Ecto neural progenitor cell (in vitro differentiated cells): ENCODE data around the gene LCN10.
"Not testable (repeated sequence)": the region's sequence is repeated elsewhere in the genome, so short reads cannot be mapped to it uniquely, and the experiment has no call there.

ENCODE experiments used
- DNase-seq: peaks from one replicate; pipeline ENCODE4 v3.0.0-alpha.2; 2018; ENCODE audit warnings: low spot score

The LCN10 gene

DNA sequence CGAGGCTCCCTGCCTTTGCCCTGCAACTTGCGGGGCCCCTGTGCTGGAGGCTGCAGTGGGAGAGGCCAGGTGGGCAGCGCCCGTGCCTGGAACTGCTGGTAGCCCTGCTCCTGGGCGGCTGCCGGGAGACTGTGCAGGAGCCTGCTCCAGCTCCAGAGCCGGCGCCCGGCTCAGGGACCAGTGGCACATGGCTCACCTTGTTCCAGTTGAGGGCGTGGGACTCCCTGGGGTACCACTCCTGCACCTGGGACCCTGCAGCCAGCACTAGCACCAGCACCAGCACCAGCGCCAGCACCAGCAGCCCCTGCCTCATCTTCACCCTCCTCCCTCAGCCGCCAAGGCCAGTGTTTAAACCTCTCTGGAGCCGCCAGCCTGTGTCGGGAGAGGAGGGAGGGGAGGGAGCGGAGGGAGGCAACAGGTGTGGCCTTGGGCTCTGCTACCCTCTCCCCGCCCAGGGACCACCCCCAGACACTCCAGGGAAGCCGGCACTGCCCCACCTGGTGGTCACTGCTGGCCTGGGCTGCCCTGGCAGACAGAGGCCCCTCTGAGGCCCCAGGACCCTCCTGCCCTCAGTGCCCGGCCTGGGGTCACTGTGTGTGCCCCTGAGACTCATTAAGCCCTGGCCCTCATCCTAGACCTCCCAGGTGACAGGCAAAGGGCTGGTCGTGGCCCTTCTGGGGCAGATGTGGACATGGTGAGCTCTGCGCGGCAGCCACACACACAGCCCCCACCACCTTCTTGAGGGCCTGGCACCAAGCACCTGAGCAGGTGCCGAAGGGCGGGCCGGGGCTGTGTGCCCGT lies at the start of gene LCN10:
Gene LCN10, minus strand, starts transcription at position 350 of the 801 bp plus-strand sequence. Its CDS starts 37 bp downstream, at position 313.
- peak; percentile 79 for DNase-seq

DNA sequence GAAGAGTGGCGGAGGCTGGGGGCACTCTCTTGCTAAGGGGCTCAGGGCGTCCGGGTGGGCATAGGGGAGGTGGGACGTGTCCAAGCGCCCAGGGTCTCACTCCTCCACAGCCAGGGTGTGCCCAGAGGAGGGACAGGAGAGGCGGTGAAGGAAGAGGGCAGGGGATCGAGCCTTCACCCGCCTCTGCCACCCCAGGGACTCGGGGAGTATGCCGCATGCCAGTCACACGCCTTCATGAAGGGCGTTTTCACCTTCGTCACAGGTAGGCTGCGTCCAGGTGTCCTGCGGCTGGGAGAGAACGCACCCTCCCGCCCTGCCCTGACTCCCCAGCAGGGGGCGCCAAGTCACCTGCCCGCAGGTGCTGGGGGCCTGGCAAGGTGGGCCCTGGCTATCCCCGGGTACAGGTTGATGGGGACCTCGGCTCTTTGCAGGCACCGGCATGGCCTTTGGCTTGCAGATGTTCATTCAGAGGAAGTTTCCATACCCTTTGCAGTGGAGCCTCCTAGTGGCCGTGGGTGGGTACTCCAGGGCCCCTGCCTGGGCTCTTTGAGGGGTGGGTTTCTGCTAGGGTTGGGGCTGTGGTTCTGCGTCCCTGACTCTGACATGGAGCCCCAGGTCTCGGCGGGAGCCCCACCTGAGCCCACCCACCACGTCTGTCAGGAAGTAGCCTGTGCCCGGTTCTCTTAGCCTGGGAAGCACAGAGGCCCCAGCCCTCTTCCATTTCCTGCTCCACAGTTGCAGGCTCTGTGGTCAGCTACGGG lies 49.0 kb upstream of the LCN10 start:
- DNase-seq = peak; percentile 82

DNA sequence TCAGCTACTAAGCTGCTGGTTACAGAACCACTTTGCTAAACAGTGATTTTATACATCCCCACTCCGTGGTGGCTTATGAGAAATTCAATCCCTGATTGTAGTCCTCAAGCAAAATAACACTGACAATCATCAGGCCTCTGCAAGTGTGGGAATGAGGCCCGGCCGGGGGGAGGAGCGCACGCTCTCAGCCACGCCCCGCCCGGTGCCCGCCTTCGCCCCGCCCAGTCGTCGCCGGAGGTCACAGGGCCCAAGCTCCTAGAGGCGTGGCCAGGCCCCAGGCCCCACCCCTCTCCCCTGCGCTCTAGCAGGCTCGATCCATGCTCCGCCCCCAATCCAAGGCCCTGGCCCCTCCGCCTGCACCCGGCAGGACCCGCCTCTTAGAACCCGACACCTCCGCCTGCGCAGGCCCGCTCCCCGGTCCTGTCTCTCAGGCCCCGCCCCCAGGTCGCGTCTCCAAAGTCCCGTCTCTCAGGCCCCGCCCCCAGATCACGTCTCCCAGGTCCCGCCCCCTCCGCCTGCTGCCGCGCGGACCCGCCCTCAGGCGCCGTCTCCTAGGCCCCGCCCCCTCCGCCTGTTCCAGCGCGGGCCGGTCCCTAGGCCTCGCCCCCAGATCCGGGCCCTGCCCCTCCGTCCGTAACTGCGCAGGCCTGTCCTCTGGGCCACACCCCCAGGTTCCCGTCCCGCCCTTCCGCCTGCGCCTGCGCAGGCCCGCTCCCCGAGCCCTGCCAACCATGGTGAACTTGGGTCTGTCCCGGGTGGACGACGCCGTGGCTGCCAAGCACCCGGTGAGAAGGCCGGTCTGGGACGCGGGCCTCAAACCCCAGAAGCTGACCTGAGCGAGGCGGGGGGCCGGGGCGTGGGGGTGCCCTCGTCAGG lies 48.1 kb upstream of the LCN10 start, which contains the start of gene TMEM141:
Gene TMEM141, plus strand, starts transcription at position 705 of the 876 bp plus-strand sequence. Its CDS starts 27 bp downstream, at position 732.
- peak; percentile 100 for DNase-seq

DNA sequence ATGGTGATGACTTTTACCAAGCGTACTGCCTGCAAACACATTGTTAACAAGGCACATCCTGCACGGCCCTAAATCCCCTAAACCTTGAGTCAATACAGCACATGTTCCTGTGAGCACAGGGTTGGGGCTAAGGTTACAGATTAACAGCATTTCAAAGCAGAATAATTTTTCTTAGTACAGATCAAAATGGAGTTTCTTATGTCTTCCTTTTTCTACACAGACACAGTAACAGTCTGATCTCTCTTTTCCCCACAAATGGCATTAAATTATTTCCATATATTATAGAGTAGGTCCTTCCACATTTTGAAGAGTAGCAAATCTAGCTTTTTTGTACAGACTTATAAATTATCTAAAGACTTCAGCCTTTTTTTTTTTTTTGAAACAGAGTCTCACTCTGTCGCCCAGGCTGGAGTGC lies 46.8 kb upstream of the LCN10 start:
- no peak for DNase-seq

DNA sequence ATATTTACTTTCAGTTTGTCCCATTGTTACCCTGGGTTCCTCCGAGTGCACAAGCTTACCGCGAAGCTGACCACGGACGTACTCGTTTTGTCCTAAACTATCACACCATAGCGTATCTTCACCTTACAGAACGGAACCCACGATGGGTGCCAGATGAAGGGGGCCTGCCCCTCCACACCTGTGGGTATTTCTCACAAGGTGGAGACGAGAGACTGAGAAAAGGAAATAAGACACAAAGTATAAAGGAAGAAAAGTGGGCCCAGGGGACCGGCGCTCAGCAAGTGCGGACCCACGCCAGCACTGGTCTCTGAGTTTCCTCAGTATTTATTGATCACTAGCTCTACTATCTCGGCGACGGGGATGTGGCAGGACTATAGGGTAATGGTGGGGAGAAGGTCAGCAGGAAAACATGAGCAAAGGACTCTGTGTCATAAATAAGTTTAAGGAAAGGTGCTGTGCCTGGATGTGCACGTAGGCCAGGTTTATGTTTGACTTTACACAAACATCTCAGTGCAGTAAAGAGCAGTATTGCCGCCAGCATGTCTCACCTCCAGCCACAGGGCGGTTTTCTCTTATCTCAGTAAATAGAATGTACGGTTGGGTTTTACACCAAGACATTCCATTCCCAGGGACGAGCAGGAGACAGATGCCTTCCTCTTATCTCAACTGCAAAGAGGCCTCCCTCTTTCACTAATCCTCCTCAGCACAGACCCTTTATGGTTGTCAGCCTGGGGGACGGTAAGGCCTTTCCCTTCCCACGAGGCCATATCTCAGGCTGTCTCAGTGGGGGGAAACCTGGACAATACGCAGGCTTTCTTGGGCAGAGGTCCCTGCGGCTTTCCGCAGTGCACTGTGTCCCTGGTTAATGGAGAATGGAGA lies 46.1 kb upstream of the LCN10 start:
- not testable (repeated sequence) for DNase-seq

DNA sequence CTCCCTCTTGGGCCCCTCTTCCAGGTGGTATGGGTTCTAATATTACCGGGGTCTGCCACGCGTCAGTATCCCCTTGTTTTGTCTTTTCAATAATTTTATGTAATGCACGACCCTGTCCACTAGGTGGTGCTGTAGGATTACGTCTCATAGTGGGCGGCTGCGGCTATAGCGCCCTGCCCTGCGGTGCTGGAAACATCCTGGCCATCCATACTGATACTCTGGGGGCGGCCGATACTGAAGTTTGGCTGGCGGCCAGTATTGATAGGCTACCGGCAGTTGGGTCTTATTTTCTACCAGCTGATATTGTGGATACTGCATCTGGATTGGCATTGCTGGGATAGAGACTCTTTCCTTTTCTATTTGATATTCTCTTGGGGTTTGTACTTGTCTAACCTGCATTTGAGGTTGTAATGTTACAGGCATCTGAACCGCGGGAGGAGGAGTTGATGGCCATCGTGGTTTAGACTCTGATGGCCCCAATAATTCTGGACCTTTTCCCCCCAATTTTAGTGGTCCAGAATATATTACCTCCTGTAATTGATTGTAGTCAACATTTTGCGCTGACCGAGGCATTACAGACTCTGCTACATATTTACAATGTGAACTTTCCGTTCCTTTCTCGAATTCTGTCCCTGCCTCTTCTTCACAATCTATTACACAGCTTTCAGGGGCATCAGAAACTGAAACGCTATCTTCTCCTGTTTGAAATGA lies 45.1 kb upstream of the LCN10 start:
- peak; percentile 84 for DNase-seq

DNA sequence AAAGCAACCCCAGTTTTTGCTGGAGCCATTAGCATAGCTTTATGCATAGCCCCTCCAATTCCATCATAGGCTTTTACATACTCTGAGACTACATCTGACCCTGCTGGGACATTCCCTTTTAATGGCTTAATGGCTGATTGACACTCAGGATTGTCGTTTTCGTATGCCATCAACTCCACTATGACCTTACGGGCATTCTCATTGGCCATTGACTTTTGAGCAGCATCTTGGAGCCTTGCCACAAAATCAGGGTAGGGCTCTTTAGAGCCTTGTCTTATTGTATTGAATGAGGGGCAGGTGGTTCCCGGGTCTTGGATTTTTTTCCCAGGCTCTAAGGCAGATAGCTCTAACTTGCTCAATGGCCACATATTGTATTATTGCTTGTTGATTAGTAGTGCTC lies 44.2 kb upstream of the LCN10 start:
- DNase-seq = not testable (repeated sequence)

DNA sequence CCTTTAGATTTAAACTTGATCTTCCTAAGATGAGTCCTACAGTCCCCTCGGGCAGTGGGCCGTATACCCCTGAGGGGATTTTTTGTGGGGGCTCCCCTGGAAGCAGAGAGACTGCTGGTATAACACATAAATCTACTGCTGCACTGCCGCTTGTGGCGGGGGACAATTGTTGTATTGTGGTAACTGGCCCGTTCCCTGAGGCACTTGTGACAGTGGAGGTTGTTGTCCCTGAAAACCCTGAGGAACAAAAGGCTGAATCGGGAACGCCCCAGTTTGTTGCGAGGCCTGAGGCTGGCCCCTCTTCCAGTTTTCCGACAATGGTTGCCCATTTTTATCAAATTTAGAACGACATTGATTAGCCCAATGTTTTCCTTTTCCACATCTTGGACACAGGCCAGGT lies 43.7 kb upstream of the LCN10 start:
- DNase-seq = no peak

DNA sequence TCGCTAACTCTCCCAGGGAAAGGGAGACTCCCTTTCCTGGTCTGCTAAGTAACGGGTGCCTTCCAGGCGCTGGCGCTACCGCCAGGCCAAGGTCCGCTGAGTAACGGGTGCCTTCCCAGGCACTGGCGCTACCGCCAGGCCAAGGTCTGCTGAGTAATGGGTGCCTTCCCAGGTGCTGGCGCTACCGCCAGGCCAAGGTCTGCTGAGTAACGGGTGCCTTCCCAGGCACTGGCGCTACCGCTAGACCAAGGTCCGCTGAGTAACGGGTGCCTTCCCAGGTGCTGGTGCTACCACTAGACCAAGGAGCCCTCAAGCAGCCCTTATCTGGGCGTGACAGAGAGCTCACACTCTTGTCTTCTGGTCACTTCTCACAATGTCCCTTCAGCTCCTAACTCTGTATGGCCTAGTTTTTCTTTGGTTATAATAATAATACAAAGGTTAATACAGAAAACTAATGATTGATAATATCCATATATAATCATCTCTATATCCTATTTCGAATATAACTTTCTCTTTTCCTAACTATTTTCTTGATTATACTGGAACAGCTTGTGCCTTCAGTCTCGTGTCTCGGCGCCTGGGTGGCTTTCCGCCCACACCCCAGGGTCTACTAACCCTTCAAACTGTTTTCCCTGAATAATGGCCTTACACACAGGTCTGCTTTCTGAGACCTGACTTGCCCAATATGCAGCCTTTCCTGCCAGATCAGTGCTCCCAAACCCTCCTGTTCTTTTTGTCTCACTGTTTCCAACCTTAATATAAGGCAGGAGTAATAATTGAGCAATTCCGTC lies 43.0 kb upstream of the LCN10 start:
- DNase-seq = not testable (repeated sequence)

DNA sequence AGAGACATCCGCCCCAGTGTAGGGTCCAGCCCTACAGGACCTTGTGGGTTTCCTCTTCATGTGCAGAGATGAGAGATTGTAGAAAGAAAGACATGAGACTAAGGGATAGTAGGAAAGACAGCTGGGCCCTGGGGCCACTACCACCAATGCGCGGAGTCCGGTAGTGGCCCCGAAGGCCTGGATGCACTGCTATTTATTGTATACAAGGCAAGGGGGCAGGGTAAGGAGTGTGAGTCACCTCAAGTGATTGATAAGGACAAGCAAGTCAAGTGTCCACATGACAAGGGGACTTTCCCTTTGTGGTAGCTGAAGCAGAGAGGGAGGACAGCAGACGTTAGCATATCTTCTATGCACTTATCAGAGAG lies 42.2 kb upstream of the LCN10 start:
- no peak for DNase-seq

DNA sequence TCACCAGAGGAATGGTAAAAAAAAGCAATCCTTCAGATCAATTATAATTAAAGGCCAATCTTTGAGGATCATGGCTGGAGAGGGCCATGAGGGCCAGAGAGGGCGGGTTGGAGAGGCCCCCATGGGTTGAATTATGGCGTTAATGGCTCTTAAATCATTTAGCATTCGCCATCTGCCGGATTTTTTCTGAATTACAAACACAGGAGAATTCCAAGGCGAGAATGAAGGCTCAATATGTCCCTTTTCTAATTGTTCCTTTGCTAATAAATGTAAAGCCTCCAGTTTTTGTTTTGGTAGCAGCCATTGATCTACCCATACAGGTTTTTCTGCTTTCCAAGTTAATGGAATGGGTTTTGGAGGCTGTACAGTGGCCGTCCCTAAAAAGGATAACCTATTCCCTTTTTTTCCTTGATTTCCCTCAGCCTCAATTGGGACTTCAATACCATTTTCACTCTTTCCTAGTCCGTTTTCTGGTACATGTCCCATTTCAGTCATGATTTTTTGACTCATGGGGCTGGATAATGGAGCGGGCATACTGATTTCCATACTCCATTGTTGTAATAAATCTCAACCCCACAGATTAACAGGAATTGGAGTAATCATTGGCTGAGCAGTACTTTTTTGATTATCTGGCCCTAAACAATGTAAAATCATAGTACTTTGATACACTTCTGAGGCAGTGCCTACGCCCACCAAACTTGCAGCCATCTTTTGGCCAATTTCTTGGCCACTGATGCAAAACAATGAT lies 41.7 kb upstream of the LCN10 start:
- no peak for DNase-seq

DNA sequence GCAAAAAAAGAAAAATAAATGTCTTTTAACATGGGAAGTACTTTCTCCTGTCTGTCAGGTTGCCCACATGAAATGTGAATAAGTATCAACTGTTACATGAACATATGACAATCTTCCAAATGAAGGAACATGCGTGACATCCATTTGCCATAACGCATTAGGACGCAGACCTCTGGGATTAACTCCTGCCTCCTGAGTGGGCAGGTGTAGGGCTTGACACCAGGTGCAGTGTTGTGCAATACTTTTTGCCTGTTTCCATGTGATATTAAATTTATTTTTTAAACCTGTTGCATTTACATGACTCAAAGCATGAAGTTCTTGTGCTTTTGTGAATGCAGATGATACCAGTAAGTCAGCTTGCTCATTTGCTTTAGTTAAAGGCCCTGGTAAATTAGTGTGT lies 39.7 kb upstream of the LCN10 start:
- no peak for DNase-seq

DNA sequence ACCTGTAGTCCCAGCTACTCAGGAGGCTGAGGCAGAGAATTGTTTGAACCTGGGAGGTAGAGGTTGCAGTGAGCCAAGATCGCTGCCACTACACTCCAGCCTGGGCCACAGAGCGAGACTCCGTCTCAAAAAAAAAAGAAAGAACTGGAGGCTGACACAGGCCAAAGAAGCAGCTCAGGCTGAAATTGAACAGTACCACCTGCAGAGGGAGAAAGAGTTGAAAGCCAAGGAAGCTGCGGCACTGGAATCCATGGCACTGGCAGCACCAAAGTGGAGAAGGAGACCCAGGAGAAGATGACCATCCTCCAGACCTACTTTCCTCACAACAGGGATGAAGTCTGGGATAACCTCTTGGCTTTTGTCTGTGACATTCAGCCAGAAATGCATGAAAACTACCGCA lies 37.1 kb upstream of the LCN10 start:
- DNase-seq = no peak

DNA sequence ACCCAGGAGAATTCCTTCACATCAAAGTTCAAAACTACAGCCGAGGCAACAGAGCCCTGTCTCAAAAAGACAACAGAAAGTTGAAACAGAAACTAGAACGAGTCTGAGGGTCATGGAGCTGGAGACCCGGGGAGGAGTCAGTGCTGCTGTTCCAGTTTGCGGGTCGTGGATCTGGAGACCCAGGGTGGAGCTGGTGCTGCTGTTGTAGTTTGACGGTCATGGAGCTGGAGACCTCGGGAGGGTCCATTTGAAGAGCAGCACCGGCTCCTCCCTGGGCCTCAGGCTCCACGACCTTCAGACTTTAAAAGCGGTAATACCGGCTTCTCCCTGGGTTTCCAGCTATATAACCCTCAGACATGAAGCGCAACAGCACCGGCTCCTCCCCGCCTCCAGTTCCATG lies 34.6 kb upstream of the LCN10 start:
- no peak for DNase-seq

DNA sequence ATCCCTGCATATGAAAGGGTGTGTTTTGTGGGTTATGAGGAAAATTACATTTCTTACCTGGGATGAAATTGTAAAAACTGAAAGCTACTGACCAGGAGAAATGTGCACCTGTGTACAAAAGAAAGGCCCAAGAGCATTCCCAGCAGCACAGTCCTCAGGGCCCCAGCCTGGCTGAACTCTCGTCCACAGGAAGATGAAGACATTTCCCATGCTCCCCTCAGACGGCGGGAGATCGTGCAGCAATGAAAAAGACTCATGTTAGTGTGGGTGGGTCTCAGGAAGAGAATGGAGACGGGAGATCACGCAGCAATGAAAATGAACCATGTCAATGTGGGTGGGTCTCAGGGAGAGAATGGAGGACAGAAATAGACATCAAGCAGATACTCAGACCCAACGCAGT lies 34.2 kb upstream of the LCN10 start:
- DNase-seq = no peak

DNA sequence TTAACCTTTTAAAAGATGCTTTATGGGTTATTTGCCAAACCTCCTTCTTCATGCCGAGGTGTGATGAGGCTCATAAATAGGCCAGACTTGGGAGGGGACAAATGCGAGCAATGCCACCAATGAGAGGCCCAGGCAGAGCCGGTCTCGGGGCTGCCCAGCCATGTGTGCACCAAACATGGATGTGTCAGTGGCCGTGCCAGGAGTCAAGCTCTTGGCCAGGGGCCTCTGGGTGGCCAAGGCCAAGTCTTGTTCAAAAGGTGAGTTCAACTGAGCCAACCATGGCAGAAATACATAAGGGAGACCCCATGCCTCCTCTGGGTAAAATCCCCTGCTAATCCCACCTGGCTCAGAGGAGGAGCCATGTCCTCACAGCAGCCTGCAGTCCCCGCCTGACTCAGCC lies 32.5 kb upstream of the LCN10 start:
- no peak for DNase-seq

DNA sequence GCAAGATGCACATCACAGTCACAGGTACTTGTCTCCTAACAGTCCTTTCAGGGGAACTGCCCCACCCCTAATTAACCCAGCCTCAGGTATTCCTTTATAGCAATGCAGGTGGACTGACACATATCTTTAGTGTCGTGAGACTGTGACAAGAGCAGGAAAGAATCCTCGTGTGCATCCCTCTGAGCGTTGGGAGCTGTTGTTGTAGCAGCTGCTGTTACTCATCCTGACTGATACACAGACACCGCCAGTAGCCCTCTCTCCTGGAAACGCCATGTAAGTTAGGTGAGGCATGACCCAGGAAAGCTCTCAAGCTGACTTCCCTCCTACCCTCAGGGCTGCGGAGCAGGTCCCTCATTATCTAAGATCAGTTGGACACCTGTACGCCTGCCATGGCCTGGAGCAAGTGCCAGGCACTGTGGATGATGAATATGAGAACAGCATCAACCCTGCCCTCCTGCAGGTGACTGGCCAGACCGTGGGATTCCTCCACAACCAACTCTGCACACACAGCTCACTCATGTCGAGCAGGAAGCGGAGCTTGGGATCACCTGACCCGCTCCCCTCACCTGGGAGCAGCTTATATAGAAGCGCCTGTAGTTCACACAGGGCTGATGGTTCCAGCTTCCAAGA lies 31.8 kb upstream of the LCN10 start:
- no peak for DNase-seq

DNA sequence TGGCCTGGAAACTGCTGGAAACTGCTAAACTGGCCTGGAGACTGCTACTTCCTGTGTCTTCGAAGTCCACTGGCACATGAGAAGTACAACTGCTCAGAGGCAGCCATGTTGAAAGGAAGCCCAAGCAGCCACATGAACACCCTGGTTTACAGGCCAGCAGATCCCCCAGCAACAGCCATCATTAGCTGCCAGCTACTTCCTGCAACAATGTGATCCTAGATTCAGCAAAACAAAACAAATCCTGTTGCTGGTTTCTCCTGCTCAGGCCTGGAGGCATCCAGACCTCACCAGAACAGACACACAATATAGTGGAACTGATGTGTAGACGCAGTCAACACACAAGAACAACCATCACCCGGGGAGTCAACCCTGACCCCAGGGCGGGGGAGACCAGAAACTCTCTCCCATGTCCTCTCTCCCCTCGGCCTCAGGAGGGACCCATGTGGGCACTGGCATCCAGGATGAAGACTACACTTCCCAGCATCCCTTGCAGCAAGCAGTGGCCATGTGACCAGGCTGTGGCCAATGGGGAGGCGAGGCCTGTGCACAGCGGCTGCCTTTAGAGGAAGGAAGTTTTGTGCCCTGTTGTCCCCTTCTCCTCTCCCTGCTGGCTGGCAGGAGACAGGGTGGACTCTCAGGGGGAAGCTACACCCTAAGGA lies 30.8 kb upstream of the LCN10 start:
- no peak for DNase-seq
